ENCODE measurements around the gene ZNRF4. TPM values are rescaled to one million over a fixed set of nuclear protein-coding genes. Genes with fewer than 3 reads are reported as not detected.
"Not testable (repeated sequence)": the region's sequence is repeated elsewhere in the genome, so short reads cannot be mapped to it uniquely, and the experiment has no call there.

The ZNRF4 gene, protein sequence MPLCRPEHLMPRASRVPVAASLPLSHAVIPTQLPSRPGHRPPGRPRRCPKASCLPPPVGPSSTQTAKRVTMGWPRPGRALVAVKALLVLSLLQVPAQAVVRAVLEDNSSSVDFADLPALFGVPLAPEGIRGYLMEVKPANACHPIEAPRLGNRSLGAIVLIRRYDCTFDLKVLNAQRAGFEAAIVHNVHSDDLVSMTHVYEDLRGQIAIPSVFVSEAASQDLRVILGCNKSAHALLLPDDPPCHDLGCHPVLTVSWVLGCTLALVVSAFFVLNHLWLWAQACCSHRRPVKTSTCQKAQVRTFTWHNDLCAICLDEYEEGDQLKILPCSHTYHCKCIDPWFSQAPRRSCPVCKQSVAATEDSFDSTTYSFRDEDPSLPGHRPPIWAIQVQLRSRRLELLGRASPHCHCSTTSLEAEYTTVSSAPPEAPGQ
- total RNA-seq (2014; rRNA removed; shearing (Covaris generic); ENCODE audit: low replicate concordance) = not detected in 2 replicates

DNA sequence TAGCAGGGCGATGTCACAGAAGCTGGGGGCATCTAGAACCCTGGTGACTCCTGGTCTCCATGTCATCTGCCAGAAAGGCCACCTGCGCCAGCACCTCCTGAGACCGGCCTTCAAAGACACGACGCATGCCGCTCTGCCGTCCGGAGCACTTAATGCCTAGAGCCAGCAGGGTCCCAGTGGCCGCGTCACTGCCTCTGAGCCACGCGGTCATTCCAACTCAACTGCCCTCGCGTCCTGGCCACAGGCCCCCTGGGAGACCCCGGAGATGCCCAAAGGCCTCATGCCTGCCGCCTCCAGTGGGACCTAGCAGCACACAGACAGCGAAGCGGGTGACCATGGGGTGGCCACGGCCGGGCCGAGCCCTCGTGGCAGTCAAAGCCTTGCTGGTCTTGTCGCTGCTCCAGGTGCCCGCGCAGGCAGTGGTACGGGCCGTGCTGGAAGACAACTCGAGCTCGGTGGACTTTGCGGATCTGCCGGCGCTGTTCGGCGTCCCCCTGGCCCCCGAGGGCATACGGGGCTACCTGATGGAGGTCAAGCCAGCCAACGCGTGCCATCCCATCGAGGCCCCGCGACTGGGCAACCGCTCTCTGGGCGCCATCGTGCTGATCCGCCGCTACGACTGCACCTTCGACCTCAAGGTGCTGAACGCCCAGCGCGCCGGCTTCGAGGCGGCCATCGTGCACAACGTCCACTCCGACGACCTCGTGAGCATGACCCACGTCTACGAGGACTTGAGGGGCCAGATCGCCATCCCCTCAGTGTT, at the start of gene ZNRF4:
TSS of gene ZNRF4 (plus strand) at position 51 of the 763 bp plus-strand sequence. CDS start at position 126, 75 bp downstream.
- Histone ChIP-seq H3K36me3 (ENCODE audit: insufficient read depth, low read length) (no peaks in the 10 kb centered on the region), H3K27me3 (ENCODE audit: low read length) (no peaks in the 10 kb centered on the region), H3K4me2 (ENCODE audit: low read depth, low read length, poor library complexity, severe bottlenecking) (no peak within 1 kb of the TSS), H3K9me2 (replicated peaks; ENCODE audit: insufficient read depth, low read length) (no peaks in the 10 kb centered on the region), H3K9me3 (ENCODE audit: low read length) (peaks cover under 1% of the 10 kb centered on the region; the same call in 1 of the 2 replicates), H2AFZ (ENCODE audit: low read length) (no peak within 1 kb of the TSS), H3K4me1 (ENCODE audit: low read length) (no peaks in the 10 kb centered on the region), H3K9ac (ENCODE audit: low read length) (no peak within 1 kb of the TSS), H3K27ac (ENCODE audit: low read length) (no peak within 1 kb of the TSS), H4K20me1 (ENCODE audit: insufficient read depth, low read depth, low read length) (no peaks in the 10 kb centered on the region), H3K4me3 (ENCODE audit: low read length) (no peak within 1 kb of the TSS), H3K79me2 (ENCODE audit: low read length) (no peaks in the 10 kb centered on the region)
- DNase-seq = no peak

DNA sequence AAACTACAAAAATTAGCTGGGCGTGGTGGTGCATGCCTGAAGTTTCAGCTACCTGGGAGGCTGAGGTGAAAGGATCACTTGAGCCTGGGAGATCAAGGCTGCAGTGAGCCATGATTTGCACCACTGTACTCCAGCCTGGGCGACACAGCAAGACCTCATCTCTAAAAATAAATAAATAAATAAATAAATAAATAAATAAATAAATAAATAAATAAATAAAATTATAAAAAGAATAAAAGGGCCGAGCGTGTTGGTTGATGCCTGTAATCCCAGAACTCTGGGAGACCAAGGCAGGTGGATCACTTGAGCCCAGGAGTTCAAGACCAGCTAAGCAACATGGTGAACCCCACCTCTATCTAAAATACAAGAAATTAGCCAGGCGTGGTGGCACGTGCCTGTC, 49.0 kb upstream of the ZNRF4 start:
- not testable (repeated sequence) for H3K9ac ChIP-seq (ENCODE audit: low read length); H4K20me1 ChIP-seq (ENCODE audit: insufficient read depth, low read depth, low read length); H3K4me1 ChIP-seq (ENCODE audit: low read length); H3K27ac ChIP-seq (ENCODE audit: low read length); H3K79me2 ChIP-seq (ENCODE audit: low read length); H3K9me2 ChIP-seq (replicated peaks; ENCODE audit: insufficient read depth, low read length); H3K4me3 ChIP-seq (ENCODE audit: low read length); H3K4me2 ChIP-seq (ENCODE audit: low read depth, low read length, poor library complexity, severe bottlenecking); DNase-seq; H3K27me3 ChIP-seq (ENCODE audit: low read length); H3K36me3 ChIP-seq (ENCODE audit: insufficient read depth, low read length); H3K9me3 ChIP-seq (ENCODE audit: low read length); H2AFZ ChIP-seq (ENCODE audit: low read length)

DNA sequence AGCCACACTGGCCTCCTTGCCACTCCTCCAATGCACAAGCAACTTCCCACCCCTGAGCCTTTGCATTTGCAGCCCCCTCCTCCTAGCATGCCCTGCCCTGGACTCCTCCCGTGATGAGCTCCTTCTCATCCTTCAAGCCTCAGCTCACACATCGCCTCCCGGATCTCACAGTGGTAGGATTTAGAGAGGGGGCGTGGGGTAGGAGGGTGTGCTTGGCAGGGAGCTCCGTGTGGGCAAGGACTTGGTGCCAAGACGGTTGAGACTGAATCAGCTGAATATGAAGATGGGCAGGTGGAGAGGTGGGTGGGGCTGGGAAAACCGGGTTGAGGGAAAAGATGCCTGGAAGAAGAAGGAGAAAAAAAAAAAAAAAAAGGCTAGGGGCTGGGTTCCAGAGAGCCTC, 48.4 kb upstream of the ZNRF4 start:
- Histone ChIP-seq H3K36me3 (ENCODE audit: insufficient read depth, low read length) (no peaks in the 10 kb centered on the region), H3K4me1 (ENCODE audit: low read length) (no peaks in the 10 kb centered on the region)

DNA sequence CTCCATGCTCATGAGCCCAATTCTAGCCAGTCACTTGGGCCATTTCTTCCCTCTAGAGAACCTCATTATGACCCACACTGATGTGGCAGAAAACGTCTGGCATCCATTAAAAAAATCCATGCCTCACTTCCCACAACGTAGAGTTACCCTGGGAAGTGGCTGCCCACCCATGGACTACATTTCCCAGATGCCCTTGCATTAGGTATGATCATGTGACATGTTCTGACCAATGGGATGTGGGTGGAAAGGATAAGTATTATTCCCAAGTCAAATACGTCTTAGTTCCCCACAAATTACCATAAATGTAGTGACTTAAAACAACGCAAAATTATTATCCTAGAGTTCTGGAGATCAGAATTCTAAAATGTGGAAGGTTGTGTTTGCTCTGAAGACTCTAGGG, 47.9 kb upstream of the ZNRF4 start:
- H3K4me1 ChIP-seq (ENCODE audit: low read length) = no peaks in the 10 kb centered on the region
- H2AFZ ChIP-seq (ENCODE audit: low read length) = no peak overlapping the region
- H3K9ac ChIP-seq (ENCODE audit: low read length) = no peak overlapping the region
- H3K36me3 ChIP-seq (ENCODE audit: insufficient read depth, low read length) = no peaks in the 10 kb centered on the region
- no peak overlapping the region for H3K4me3 ChIP-seq (ENCODE audit: low read length)
- no peaks in the 10 kb centered on the region for H3K27me3 ChIP-seq (ENCODE audit: low read length)
- H3K9me3 ChIP-seq (ENCODE audit: low read length) = peaks cover 3% of the 10 kb centered on the region; the same call in 1 of the 2 replicates
- no peaks in the 10 kb centered on the region for H4K20me1 ChIP-seq (ENCODE audit: insufficient read depth, low read depth, low read length)
- no peak overlapping the region for H3K4me2 ChIP-seq (ENCODE audit: low read depth, low read length, poor library complexity, severe bottlenecking)
- no peaks in the 10 kb centered on the region for H3K79me2 ChIP-seq (ENCODE audit: low read length)
- DNase-seq = no peak
- no peak overlapping the region for H3K27ac ChIP-seq (ENCODE audit: low read length)
- H3K9me2 ChIP-seq (replicated peaks; ENCODE audit: insufficient read depth, low read length) = no peaks in the 10 kb centered on the region

More for the DNA sequence above, 48.4 kb upstream of the ZNRF4 start:
- Histone ChIP-seq H3K27me3 (ENCODE audit: low read length) (no peaks in the 10 kb centered on the region), H4K20me1 (ENCODE audit: insufficient read depth, low read depth, low read length) (no peaks in the 10 kb centered on the region), H3K9me3 (ENCODE audit: low read length) (peaks cover 3% of the 10 kb centered on the region; the same call in 1 of the 2 replicates), H3K4me2 (ENCODE audit: low read depth, low read length, poor library complexity, severe bottlenecking) (no peak overlapping the region), H3K79me2 (ENCODE audit: low read length) (no peaks in the 10 kb centered on the region), H3K9me2 (replicated peaks; ENCODE audit: insufficient read depth, low read length) (no peaks in the 10 kb centered on the region), H3K4me3 (ENCODE audit: low read length) (no peak overlapping the region), H2AFZ (ENCODE audit: low read length) (no peak overlapping the region), H3K9ac (ENCODE audit: low read length) (no peak overlapping the region), H3K27ac (ENCODE audit: low read length) (no peak overlapping the region)
- no peak for DNase-seq

DNA sequence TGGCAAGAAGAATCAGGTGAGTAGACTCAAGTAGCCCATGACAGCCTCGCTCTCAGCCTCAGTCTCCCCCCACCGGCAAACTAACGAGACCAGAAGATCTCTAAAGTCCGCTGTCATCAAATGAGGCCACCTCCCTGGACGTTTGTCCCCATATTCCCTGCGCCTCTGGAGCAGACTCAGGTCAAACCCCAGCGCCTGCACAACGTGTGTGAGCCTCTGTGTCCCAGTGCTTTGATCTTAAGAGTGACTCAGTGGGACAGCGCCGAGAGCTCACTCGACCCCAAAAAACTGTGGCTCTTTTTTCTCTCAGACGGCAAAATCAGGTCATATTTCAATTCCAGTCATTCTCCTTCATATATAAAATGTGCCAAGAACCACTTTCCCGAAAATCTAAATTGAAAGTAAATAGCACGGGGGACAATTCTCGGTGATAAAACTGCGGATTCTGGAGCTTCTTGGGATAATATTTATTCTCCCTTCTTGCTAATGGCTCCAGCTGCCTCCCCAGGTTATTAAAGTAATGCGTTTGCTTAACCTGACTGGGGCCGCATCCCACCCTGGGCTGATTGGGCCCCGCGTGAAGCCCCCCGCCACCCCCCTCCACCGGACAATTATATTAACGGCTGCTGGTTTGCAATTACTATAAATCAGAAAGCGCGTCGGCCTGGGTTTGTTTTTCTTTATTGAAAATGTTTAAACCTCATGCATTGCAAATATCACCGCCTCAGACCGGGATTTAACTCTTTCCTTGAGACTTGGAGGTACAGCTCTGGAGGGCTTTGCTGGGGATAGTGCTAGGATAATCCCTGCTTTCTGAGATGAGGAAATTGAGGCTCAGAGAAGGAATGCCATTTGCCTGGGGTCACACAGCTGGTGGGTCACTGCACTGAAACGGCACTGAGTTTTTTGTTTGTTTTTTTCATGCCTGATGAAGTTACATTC, 37.5 kb upstream of the ZNRF4 start:
- Histone ChIP-seq H2AFZ (ENCODE audit: low read length) (no peak overlapping the region), H3K9ac (ENCODE audit: low read length) (no peak overlapping the region), H3K36me3 (ENCODE audit: insufficient read depth, low read length) (no peaks in the 10 kb centered on the region), H3K4me3 (ENCODE audit: low read length) (no peak overlapping the region), H3K79me2 (ENCODE audit: low read length) (no peaks in the 10 kb centered on the region), H3K27me3 (ENCODE audit: low read length) (no peaks in the 10 kb centered on the region), H4K20me1 (ENCODE audit: insufficient read depth, low read depth, low read length) (no peaks in the 10 kb centered on the region), H3K4me2 (ENCODE audit: low read depth, low read length, poor library complexity, severe bottlenecking) (no peak overlapping the region), H3K27ac (ENCODE audit: low read length) (no peak overlapping the region), H3K4me1 (ENCODE audit: low read length) (no peaks in the 10 kb centered on the region), H3K9me3 (ENCODE audit: low read length) (no peaks in the 10 kb centered on the region), H3K9me2 (replicated peaks; ENCODE audit: insufficient read depth, low read length) (no peaks in the 10 kb centered on the region)
- no peak for DNase-seq

DNA sequence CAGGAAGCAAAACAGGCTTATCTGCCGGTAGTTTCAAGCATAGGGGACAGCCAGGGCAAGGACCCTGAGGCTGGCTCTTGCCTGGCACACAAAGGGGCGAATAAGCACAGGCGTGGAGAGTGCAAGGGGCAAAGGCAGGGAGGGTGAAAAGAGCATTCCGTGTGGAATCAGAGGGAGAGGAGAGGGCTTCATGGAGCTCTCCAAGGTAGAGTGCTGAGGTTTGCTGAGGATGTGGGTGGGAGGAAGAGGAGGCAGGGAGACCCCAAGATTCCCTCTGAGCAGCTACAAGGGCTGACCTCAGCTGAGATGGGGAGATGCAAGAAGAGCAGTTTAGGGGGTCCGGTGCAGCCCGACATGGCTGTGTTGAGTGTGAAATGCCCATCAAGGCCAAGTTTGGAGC, 36.5 kb upstream of the ZNRF4 start:
- Histone ChIP-seq H3K27me3 (ENCODE audit: low read length) (no peaks in the 10 kb centered on the region), H3K27ac (ENCODE audit: low read length) (no peak overlapping the region), H3K4me2 (ENCODE audit: low read depth, low read length, poor library complexity, severe bottlenecking) (no peak overlapping the region), H2AFZ (ENCODE audit: low read length) (no peak overlapping the region), H3K4me3 (ENCODE audit: low read length) (no peak overlapping the region), H3K9me3 (ENCODE audit: low read length) (no peaks in the 10 kb centered on the region), H3K9me2 (replicated peaks; ENCODE audit: insufficient read depth, low read length) (no peaks in the 10 kb centered on the region), H4K20me1 (ENCODE audit: insufficient read depth, low read depth, low read length) (no peaks in the 10 kb centered on the region), H3K79me2 (ENCODE audit: low read length) (no peaks in the 10 kb centered on the region), H3K9ac (ENCODE audit: low read length) (no peak overlapping the region), H3K36me3 (ENCODE audit: insufficient read depth, low read length) (no peaks in the 10 kb centered on the region), H3K4me1 (ENCODE audit: low read length) (no peaks in the 10 kb centered on the region)
- DNase-seq = no peak

DNA sequence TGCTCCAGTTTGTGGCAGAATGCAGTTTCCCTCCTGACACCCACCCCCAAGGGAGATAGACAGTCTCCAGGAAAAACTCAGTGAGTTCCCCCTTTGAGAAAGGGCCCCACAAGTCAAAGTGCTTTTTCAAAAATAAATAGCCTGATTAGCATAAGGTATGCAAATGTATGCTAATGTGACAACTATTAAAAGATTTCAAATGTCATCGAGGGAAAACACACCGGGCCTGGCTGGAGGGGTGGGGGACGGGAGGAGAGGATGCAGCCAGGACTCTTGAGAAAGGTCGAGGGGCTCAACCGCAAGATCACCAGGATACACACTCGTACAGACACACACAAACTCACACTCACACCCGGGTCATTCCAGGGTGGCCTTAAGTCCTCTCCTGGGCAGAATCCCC, 34.3 kb upstream of the ZNRF4 start:
- Histone ChIP-seq H3K4me3 (ENCODE audit: low read length) (no peak overlapping the region), H3K4me2 (ENCODE audit: low read depth, low read length, poor library complexity, severe bottlenecking) (no peak overlapping the region), H3K4me1 (ENCODE audit: low read length) (no peaks in the 10 kb centered on the region), H2AFZ (ENCODE audit: low read length) (no peak overlapping the region), H3K79me2 (ENCODE audit: low read length) (no peaks in the 10 kb centered on the region), H3K9me3 (ENCODE audit: low read length) (no peaks in the 10 kb centered on the region), H3K27me3 (ENCODE audit: low read length) (no peaks in the 10 kb centered on the region), H3K9ac (ENCODE audit: low read length) (no peak overlapping the region), H3K27ac (ENCODE audit: low read length) (no peak overlapping the region), H3K36me3 (ENCODE audit: insufficient read depth, low read length) (no peaks in the 10 kb centered on the region), H3K9me2 (replicated peaks; ENCODE audit: insufficient read depth, low read length) (no peaks in the 10 kb centered on the region), H4K20me1 (ENCODE audit: insufficient read depth, low read depth, low read length) (no peaks in the 10 kb centered on the region)
- no peak for DNase-seq
